ENCODE results near the gene MACROD2. TPM values are rescaled to one million over a fixed set of nuclear protein-coding genes. Genes with fewer than 3 reads are reported as not detected.
"Not testable (repeated sequence)": the region's sequence is repeated elsewhere in the genome, so short reads cannot be mapped to it uniquely, and the experiment has no call there.

The MACROD2 gene
- total RNA-seq, 1 experiment from 2014 or later, result 1.5 TPM

GRCh38 chr20:15374682-15375081 is 1379.4 kb downstream of the MACROD2 start:
- Histone ChIP-seq H3K27me3 (ENCODE audit: control insufficient read depth, insufficient read depth, low read length) (no peaks in the 10 kb centered on the region), H3K36me3 (replicated peaks; ENCODE audit: control insufficient read depth, insufficient read depth, low read length) (no peaks in the 10 kb centered on the region), H3K4me3 (ENCODE audit: insufficient read depth, low read depth, low read length) (no peak overlapping the region)
- DNase-seq, result no peak

GRCh38 chr20:15375836-15376235 is 1380.5 kb downstream of the MACROD2 start:
- DNase-seq, result no peak
- no peaks in the 10 kb centered on the region for H3K36me3 ChIP-seq (replicated peaks; ENCODE audit: control insufficient read depth, insufficient read depth, low read length)
- H3K27me3 ChIP-seq (ENCODE audit: control insufficient read depth, insufficient read depth, low read length), result no peaks in the 10 kb centered on the region
- H3K4me3 ChIP-seq (ENCODE audit: insufficient read depth, low read depth, low read length), result no peak overlapping the region

GRCh38 chr20:15377603-15378002 is 1382.3 kb downstream of the MACROD2 start:
- not testable (repeated sequence) for H3K27me3 ChIP-seq (ENCODE audit: control insufficient read depth, insufficient read depth, low read length); H3K36me3 ChIP-seq (replicated peaks; ENCODE audit: control insufficient read depth, insufficient read depth, low read length); H3K4me3 ChIP-seq (ENCODE audit: insufficient read depth, low read depth, low read length); DNase-seq

GRCh38 chr20:15378151-15378550 is 1382.8 kb downstream of the MACROD2 start:
- H3K27me3 ChIP-seq (ENCODE audit: control insufficient read depth, insufficient read depth, low read length), result no peaks in the 10 kb centered on the region
- H3K36me3 ChIP-seq (replicated peaks; ENCODE audit: control insufficient read depth, insufficient read depth, low read length), result no peaks in the 10 kb centered on the region
- H3K4me3 ChIP-seq (ENCODE audit: insufficient read depth, low read depth, low read length), result no peak overlapping the region
- no peak for DNase-seq

GRCh38 chr20:15379681-15380296 is 1384.5 kb downstream of the MACROD2 start:
- Histone ChIP-seq H3K27me3 (ENCODE audit: control insufficient read depth, insufficient read depth, low read length) (no peaks in the 10 kb centered on the region), H3K36me3 (replicated peaks; ENCODE audit: control insufficient read depth, insufficient read depth, low read length) (no peaks in the 10 kb centered on the region), H3K4me3 (ENCODE audit: insufficient read depth, low read depth, low read length) (no peak overlapping the region)
- DNase-seq, result no peak

GRCh38 chr20:15380770-15381169 is 1385.5 kb downstream of the MACROD2 start:
- DNase-seq, result no peak
- no peaks in the 10 kb centered on the region for H3K27me3 ChIP-seq (ENCODE audit: control insufficient read depth, insufficient read depth, low read length)
- no peaks in the 10 kb centered on the region for H3K36me3 ChIP-seq (replicated peaks; ENCODE audit: control insufficient read depth, insufficient read depth, low read length)
- H3K4me3 ChIP-seq (ENCODE audit: insufficient read depth, low read depth, low read length), result no peak overlapping the region

- Histone ChIP-seq H3K27me3 (ENCODE audit: control insufficient read depth, insufficient read depth, low read length) (no peaks in the 10 kb centered on the region), H3K36me3 (replicated peaks; ENCODE audit: control insufficient read depth, insufficient read depth, low read length) (no peaks in the 10 kb centered on the region), H3K4me3 (ENCODE audit: insufficient read depth, low read depth, low read length) (no peak overlapping the region)
- DNase-seq, result no peak
These were observed 1391.9 kb downstream of the MACROD2 start for GRCh38 chr20:15387228-15387627.

- Histone ChIP-seq H3K36me3 (replicated peaks; ENCODE audit: control insufficient read depth, insufficient read depth, low read length) (no peaks in the 10 kb centered on the region), H3K4me3 (ENCODE audit: insufficient read depth, low read depth, low read length) (no peak overlapping the region), H3K27me3 (ENCODE audit: control insufficient read depth, insufficient read depth, low read length) (no peaks in the 10 kb centered on the region)
- no peak for DNase-seq
These were observed 1400.1 kb downstream of the MACROD2 start for GRCh38 chr20:15395457-15395856.

- H3K36me3 ChIP-seq (replicated peaks; ENCODE audit: control insufficient read depth, insufficient read depth, low read length), result no peaks in the 10 kb centered on the region
- DNase-seq, result no peak
- no peak overlapping the region for H3K4me3 ChIP-seq (ENCODE audit: insufficient read depth, low read depth, low read length)
- no peaks in the 10 kb centered on the region for H3K27me3 ChIP-seq (ENCODE audit: control insufficient read depth, insufficient read depth, low read length)
These were observed 1400.7 kb downstream of the MACROD2 start for GRCh38 chr20:15396026-15396425.

GRCh38 chr20:15396900-15397299 is 1401.6 kb downstream of the MACROD2 start:
- no peaks in the 10 kb centered on the region for H3K27me3 ChIP-seq (ENCODE audit: control insufficient read depth, insufficient read depth, low read length)
- no peaks in the 10 kb centered on the region for H3K36me3 ChIP-seq (replicated peaks; ENCODE audit: control insufficient read depth, insufficient read depth, low read length)
- no peak for DNase-seq
- no peak overlapping the region for H3K4me3 ChIP-seq (ENCODE audit: insufficient read depth, low read depth, low read length)

GRCh38 chr20:15399781-15400180 is 1404.5 kb downstream of the MACROD2 start:
- Histone ChIP-seq H3K4me3 (ENCODE audit: insufficient read depth, low read depth, low read length) (no peak overlapping the region), H3K36me3 (replicated peaks; ENCODE audit: control insufficient read depth, insufficient read depth, low read length) (no peaks in the 10 kb centered on the region), H3K27me3 (ENCODE audit: control insufficient read depth, insufficient read depth, low read length) (no peaks in the 10 kb centered on the region)
- no peak for DNase-seq

- Histone ChIP-seq H3K27me3 (ENCODE audit: control insufficient read depth, insufficient read depth, low read length) (no peaks in the 10 kb centered on the region), H3K36me3 (replicated peaks; ENCODE audit: control insufficient read depth, insufficient read depth, low read length) (no peaks in the 10 kb centered on the region), H3K4me3 (ENCODE audit: insufficient read depth, low read depth, low read length) (no peak overlapping the region)
These were observed 1410.8 kb downstream of the MACROD2 start for GRCh38 chr20:15406072-15406471.

GRCh38 chr20:15411781-15412180 is 1416.5 kb downstream of the MACROD2 start:
- H3K36me3 ChIP-seq (replicated peaks; ENCODE audit: control insufficient read depth, insufficient read depth, low read length), result no peaks in the 10 kb centered on the region
- H3K27me3 ChIP-seq (ENCODE audit: control insufficient read depth, insufficient read depth, low read length), result no peaks in the 10 kb centered on the region
- DNase-seq, result no peak
- H3K4me3 ChIP-seq (ENCODE audit: insufficient read depth, low read depth, low read length), result no peak overlapping the region

More at GRCh38 chr20:15406072-15406471, 1410.8 kb downstream of the MACROD2 start:
- no peak for DNase-seq

- Histone ChIP-seq H3K36me3 (replicated peaks; ENCODE audit: control insufficient read depth, insufficient read depth, low read length) (no peaks in the 10 kb centered on the region), H3K4me3 (ENCODE audit: insufficient read depth, low read depth, low read length) (no peak overlapping the region), H3K27me3 (ENCODE audit: control insufficient read depth, insufficient read depth, low read length) (no peaks in the 10 kb centered on the region)
- no peak for DNase-seq
These were observed 1420.6 kb downstream of the MACROD2 start for GRCh38 chr20:15415908-15416307.

GRCh38 chr20:15419856-15420255 is 1424.5 kb downstream of the MACROD2 start:
- DNase-seq, result no peak
- H3K36me3 ChIP-seq (replicated peaks; ENCODE audit: control insufficient read depth, insufficient read depth, low read length), result no peaks in the 10 kb centered on the region
- no peak overlapping the region for H3K4me3 ChIP-seq (ENCODE audit: insufficient read depth, low read depth, low read length)
- H3K27me3 ChIP-seq (ENCODE audit: control insufficient read depth, insufficient read depth, low read length), result no peaks in the 10 kb centered on the region

GRCh38 chr20:15422966-15423365 is 1427.7 kb downstream of the MACROD2 start:
- H3K4me3 ChIP-seq (ENCODE audit: insufficient read depth, low read depth, low read length), result no peak overlapping the region
- no peaks in the 10 kb centered on the region for H3K36me3 ChIP-seq (replicated peaks; ENCODE audit: control insufficient read depth, insufficient read depth, low read length)
- no peaks in the 10 kb centered on the region for H3K27me3 ChIP-seq (ENCODE audit: control insufficient read depth, insufficient read depth, low read length)
- DNase-seq, result no peak

Measured in H7 (cell line).